K562 (cell line): ENCODE data around the gene SLC17A8. TPM values are rescaled to one million over a fixed set of nuclear protein-coding genes. Genes with fewer than 3 reads are reported as not detected.

Experiments
- ATAC-seq: fragments of 200-7000 bp; cut with Tn5 transposase; 3 replicates; pipeline ENCODE4 v1.9.1; 2020; ENCODE audit warnings: moderate library complexity
- BruUV-seq: library from RNA; stranded (reverse); fragments of 400-500 nt; replicated peaks from 2 replicates; lab custom pipeline; 2021; lab: Mats Ljungman, UMichigan
- CTCF ChIA-PET: fragments of 300-600 bp; formaldehyde crosslinking; extraction: SDS; loops from one replicate; lab custom pipeline; 2021; ENCODE audit warnings: low intra/inter-chr PET ratio; lab: Yijun Ruan, JAX
- POLR2A ChIA-PET: fragments of 300-600, 350-650 bp; sonication (Branson Sonifier 250); formaldehyde crosslinking; extraction: SDS; loops from one replicate; lab custom pipeline; 2021; ENCODE audit warnings: antibody characterized with exemption, inconsistent platforms; lab: Yijun Ruan, JAX
- DNase-seq, 4 experiments: peaks; one replicate each; pipeline versions ENCODE4 v3.0.0 to v3.0.0-alpha.2; 2011 to 2018; ENCODE audit warnings: low spot score in 3 of 4, mixed read lengths in 3 of 4; ENCODE audit errors: extremely low read depth in 1 of 4
- FAIRE-seq: peaks from 2 replicates; lab custom pipeline; 2011; peaks lifted over from hg19 to GRCh38; lab: Jason Lieb, UNC
- H2AFZ ChIP-seq: 2 replicates; pipeline ENCODE4 v1.6.0; 2011; ENCODE audit warnings: low read depth, low read length, control low read depth, inconsistent platforms
- H3K27ac ChIP-seq: fragments of 200-600 bp; 3 replicates; pipeline ENCODE4 v1.8.0; 2011; ENCODE audit warnings: low read depth, mild to moderate bottlenecking, control low read depth, inconsistent platforms, low read length, moderate library complexity, mixed read lengths; ENCODE audit errors: extremely low read depth
- H3K27me3 ChIP-seq, 2 experiments: fragments of 300-600 bp in 1 of 2; 2 replicates in 1 of 2; 3 replicates in 1 of 2; pipeline versions ENCODE4 v1.6.0 to v1.8.0; 2011; ENCODE audit warnings: inconsistent platforms in 2 of 2, low read length in 2 of 2, mild to moderate bottlenecking in 1 of 2, mixed read lengths in 1 of 2, moderate library complexity in 1 of 2; ENCODE audit not compliant: control insufficient read depth in 2 of 2, insufficient read depth in 2 of 2
- H3K36me3 ChIP-seq: fragments of 300-600 bp; 3 replicates; pipeline ENCODE4 v1.8.0; 2011; ENCODE audit warnings: mild to moderate bottlenecking, low read length, inconsistent platforms; ENCODE audit not compliant: control insufficient read depth, insufficient read depth
- H3K4me1 ChIP-seq, 2 experiments: fragments of 200-600 bp in 1 of 2; replicated peaks in 1 of 2; 2 replicates in 1 of 2; 3 replicates in 1 of 2; pipeline versions ENCODE4 v1.5.1 to v1.8.0; 2011; ENCODE audit warnings: inconsistent platforms in 2 of 2, low read length in 2 of 2, mild to moderate bottlenecking in 1 of 2, mixed read lengths in 1 of 2, moderate library complexity in 1 of 2; ENCODE audit not compliant: control insufficient read depth in 2 of 2, insufficient read depth in 2 of 2
- H3K4me2 ChIP-seq: 2 replicates; pipeline ENCODE4 v1.6.1; 2011; ENCODE audit warnings: low read length, control low read depth, inconsistent platforms, mixed read lengths; ENCODE audit not compliant: insufficient read depth
- H3K4me3 ChIP-seq: fragments of 200-600 bp; sonication (generic), shearing (Covaris generic); 2 replicates; pipeline ENCODE4 v1.5.1; 2016; ENCODE audit warnings: control low read depth, inconsistent platforms
- H3K79me2 ChIP-seq: fragments of 200-600 bp; 3 replicates; pipeline ENCODE4 v1.8.0; 2011; ENCODE audit warnings: low read length, inconsistent platforms; ENCODE audit not compliant: control insufficient read depth, insufficient read depth
- H3K9ac ChIP-seq, 2 experiments: 2 replicates each; pipeline versions ENCODE4 v1.6.0 to v1.6.1; 2011; ENCODE audit warnings: low read depth in 2 of 2, low read length in 2 of 2, control low read depth in 1 of 2, inconsistent platforms in 1 of 2, mild to moderate bottlenecking in 1 of 2, mixed read lengths in 1 of 2; ENCODE audit not compliant: insufficient read depth in 1 of 2
- H3K9me1 ChIP-seq: one replicate; pipeline ENCODE4 v1.6.0; 2011; ENCODE audit warnings: inconsistent platforms, mild to moderate bottlenecking, low read length, moderate library complexity; ENCODE audit not compliant: control insufficient read depth, insufficient read depth
- H3K9me3 ChIP-seq: replicated peaks from 2 replicates; pipeline ENCODE4 v1.5.1; 2011; ENCODE audit warnings: low read depth, low read length, inconsistent platforms; ENCODE audit not compliant: control insufficient read depth, insufficient read depth
- H4K20me1 ChIP-seq: replicated peaks from 2 replicates; pipeline ENCODE4 v1.6.1; 2011; ENCODE audit warnings: low read length, inconsistent platforms, mixed read lengths; ENCODE audit not compliant: control insufficient read depth, insufficient read depth
- BCL6 ChIP-seq: fragments of 250-450 bp; sonication (Bioruptor Pico); IDR thresholded peaks from 2 replicates; pipeline ENCODE4 v1.4.0; 2020
- CBFA2T2 ChIP-seq: fragments of 450-650 bp; conservative IDR thresholded peaks from 2 replicates; pipeline ENCODE4 v1.6.1; 2017; ENCODE audit warnings: mild to moderate bottlenecking
- CCNT2 ChIP-seq: IDR thresholded peaks from 2 replicates; pipeline ENCODE4 v1.6.1; 2011; ENCODE audit warnings: borderline replicate concordance, low read depth, mild to moderate bottlenecking, moderate library complexity, mixed read lengths, low read length; ENCODE audit not compliant: insufficient read length; ENCODE audit errors: extremely low read depth
- ELK3 ChIP-seq: fragments of 450-650 bp; formaldehyde crosslinking; IDR thresholded peaks from 2 replicates; pipeline ENCODE4 v1.4.0; 2020; ENCODE audit warnings: mild to moderate bottlenecking
- HIVEP1 ChIP-seq: fragments of 250-450 bp; sonication (Bioruptor Pico); IDR thresholded peaks from 2 replicates; pipeline ENCODE4 v1.4.0; 2020; ENCODE audit warnings: mild to moderate bottlenecking
- JUND ChIP-seq, 2 experiments: IDR thresholded peaks; 2 replicates in 1 of 2; 3 replicates in 1 of 2; pipeline ENCODE4 v1.6.1; 2011; ENCODE audit warnings: borderline replicate concordance in 2 of 2, low read depth in 2 of 2, low read length in 2 of 2, improper control_type of control experiment in 1 of 2, missing biosample characterization in 1 of 2, missing genetic modification characterization in 1 of 2, missing genetic modification reagents in 1 of 2
- RFX5 ChIP-seq: IDR thresholded peaks from 2 replicates; pipeline ENCODE4 v1.6.1; 2011; ENCODE audit warnings: low read depth, mild to moderate bottlenecking, improper control_type of control experiment, low read length
- SIN3B ChIP-seq: fragments of 450-650 bp; IDR thresholded peaks from 2 replicates; pipeline ENCODE4 v1.6.1; 2017; ENCODE audit warnings: low read depth, mild to moderate bottlenecking, moderate library complexity
- SNIP1 ChIP-seq: fragments of 450-650 bp; IDR thresholded peaks from 2 replicates; pipeline ENCODE4 v1.7.1; 2017; ENCODE audit warnings: low read depth, mild to moderate bottlenecking
- TEAD4 ChIP-seq, 2 experiments: sonication (generic) in 1 of 2; formaldehyde crosslinking in 1 of 2; IDR thresholded peaks; 2 replicates each; pipeline versions ENCODE4 v1.6.1 to v1.8.0; 2012 to 2022; ENCODE audit warnings: borderline replicate concordance in 1 of 2, inconsistent platforms in 1 of 2, low read length in 1 of 2, mild to moderate bottlenecking in 1 of 2, missing genetic modification reagents in 1 of 2
- ZBTB11 ChIP-seq, 3 experiments: fragments of 200-800 bp in 1 of 3; fragments of 250-450 bp in 1 of 3; fragments of 450-650 bp in 1 of 3; sonication (Bioruptor Pico) in 1 of 3; sonication (Bioruptor generic) in 1 of 3; formaldehyde crosslinking in 1 of 3; IDR thresholded peaks; 2 replicates each; pipeline versions ENCODE4 v1.6.1 to v1.8.0; 2016 to 2022; ENCODE audit warnings: mild to moderate bottlenecking in 2 of 3, missing genetic modification characterization in 2 of 3, missing compliant biosample characterization in 1 of 3, moderate library complexity in 1 of 3
- ZNF583 ChIP-seq: fragments of 250-450 bp; sonication (Bioruptor Pico); IDR thresholded peaks from 2 replicates; pipeline ENCODE4 v1.4.0; 2020
- ZNF830 ChIP-seq: fragments of 250-450 bp; sonication (Bioruptor Pico); IDR thresholded peaks from 2 replicates; pipeline ENCODE4 v1.5.0; 2021; ENCODE audit warnings: mild to moderate bottlenecking
- WGBS: fragments of 100-300 bp; shearing (Covaris generic); methylation state at CpG from one replicate; pipeline ENCODE4 v1.1.6; 2016; ENCODE audit warnings: low coverage, mixed read lengths; ENCODE audit not compliant: insufficient coverage; ENCODE audit errors: missing lambda C conversion rate; 5-methylcytosine and 5-hydroxymethylcytosine counted together
- in situ Hi-C: fragments of 300-500 bp; cut with MboI; formaldehyde crosslinking; loops from 4 replicates; pipeline ENCODE4 v1.15.0; 2018; ENCODE audit warnings: inconsistent platforms, mixed read lengths
- intact Hi-C: fragments of 100-400 bp; cut with micrococcal nuclease; formaldehyde crosslinking; loops from 2 replicates; pipeline ENCODE4 v1.14.2; 2022
- polyA plus RNA-seq, 8 experiments: library from polyadenylated mRNA; depleted of rRNA in 4 of 8; stranded (reverse) in 5 of 8; unstranded in 3 of 8; fragments of >200 nt; fragmentation: Nextera tagmentation in 2 of 8; fragmentation: Illumina TruSeq in 1 of 8; extraction: Ambion mirVana in 2 of 8; extraction: Trizol in 1 of 8; gene quantifications; 2 replicates each; pipeline versions ENCODE4 v1.2.1 to v1.2.3, GENCODE V29; 2011 to 2014; ENCODE audit warnings: inconsistent platforms in 1 of 8, missing spikeins in 1 of 8
- total RNA-seq, 7 experiments: library from RNA; depleted of rRNA in 6 of 7; stranded (reverse); fragments of >200 nt in 6 of 7; fragmentation: Illumina TruSeq in 2 of 7; extraction: Trizol in 2 of 7; gene quantifications; 2 replicates each; pipeline versions ENCODE4 v1.2.1 to v1.2.3, GENCODE V29; 2011 to 2021; ENCODE audit warnings: low replicate concordance in 1 of 7
- TF ChIP-seq, protein P1 (sequence below), 2 experiments: fragments of 150-350 bp in 1 of 2; IDR thresholded peaks; 2 replicates each; pipeline ENCODE4 v1.6.1; 2012 to 2016; ENCODE audit warnings: low read depth in 2 of 2, low read length in 2 of 2, mild to moderate bottlenecking in 1 of 2, moderate library complexity in 1 of 2

SLC17A8 gene
- total and polyA plus RNA-seq, 9 of the 15 experiments (the other 6 are each of a cell fraction or from before 2014, with no cell fraction given), result 0.03 TPM; not detected in 8

- Histone ChIP-seq H4K20me1 (no peaks in the 10 kb centered on the region), H3K9me3 (no peaks in the 10 kb centered on the region), H3K27ac (no peak overlapping the region), H3K9me1 (no peaks in the 10 kb centered on the region), H3K4me3 (no peak overlapping the region), H3K9ac (no peak overlapping the region), H3K27me3 (peaks cover 0 to 17% of the 10 kb centered on the region in 2 experiments; a peak in 2 of 5 replicates), H3K79me2 (no peaks in the 10 kb centered on the region), H3K4me1 (no peaks in the 10 kb centered on the region), H3K36me3 (no peaks in the 10 kb centered on the region), H3K4me2 (no peak overlapping the region), H2AFZ (no peak overlapping the region)
- 0% methylated on average over 3 of the region's 3 CpGs for WGBS
- ATAC-seq (no peak), DNase-seq (no peak), FAIRE-seq (no peak)
- intact Hi-C loops, result no loop called here
- CTCF ChIA-PET, result no interaction called here
- POLR2A ChIA-PET, result interaction anchor here (0.9 kb wide), 1 partner anchor 22 kb away, joined by 3 read pairs; no protein-coding TSS in a partner anchor
- BruUV-seq, result no TSS peak
- TF ChIP-seq JUND (IDR thresholded peaks at IDR 0.05; ENCODE audit: borderline replicate concordance, low read depth, low read length), result no peak
- no peak for TF ChIP-seq JUND (tag; IDR thresholded peaks at IDR 0.05; ENCODE audit: borderline replicate concordance, low read depth, low read length)
- no peak for TF ChIP-seq BCL6
- no peak for TF ChIP-seq HIVEP1 (CRISPR knock-in tag)
- TF ChIP-seq ELK3 (CRISPR knock-in tag), result no peak
- TF ChIP-seq CBFA2T2, result no peak
- no peak for TF ChIP-seq SNIP1
- no peak for TF ChIP-seq SIN3B
- TF ChIP-seq, protein P1, sequence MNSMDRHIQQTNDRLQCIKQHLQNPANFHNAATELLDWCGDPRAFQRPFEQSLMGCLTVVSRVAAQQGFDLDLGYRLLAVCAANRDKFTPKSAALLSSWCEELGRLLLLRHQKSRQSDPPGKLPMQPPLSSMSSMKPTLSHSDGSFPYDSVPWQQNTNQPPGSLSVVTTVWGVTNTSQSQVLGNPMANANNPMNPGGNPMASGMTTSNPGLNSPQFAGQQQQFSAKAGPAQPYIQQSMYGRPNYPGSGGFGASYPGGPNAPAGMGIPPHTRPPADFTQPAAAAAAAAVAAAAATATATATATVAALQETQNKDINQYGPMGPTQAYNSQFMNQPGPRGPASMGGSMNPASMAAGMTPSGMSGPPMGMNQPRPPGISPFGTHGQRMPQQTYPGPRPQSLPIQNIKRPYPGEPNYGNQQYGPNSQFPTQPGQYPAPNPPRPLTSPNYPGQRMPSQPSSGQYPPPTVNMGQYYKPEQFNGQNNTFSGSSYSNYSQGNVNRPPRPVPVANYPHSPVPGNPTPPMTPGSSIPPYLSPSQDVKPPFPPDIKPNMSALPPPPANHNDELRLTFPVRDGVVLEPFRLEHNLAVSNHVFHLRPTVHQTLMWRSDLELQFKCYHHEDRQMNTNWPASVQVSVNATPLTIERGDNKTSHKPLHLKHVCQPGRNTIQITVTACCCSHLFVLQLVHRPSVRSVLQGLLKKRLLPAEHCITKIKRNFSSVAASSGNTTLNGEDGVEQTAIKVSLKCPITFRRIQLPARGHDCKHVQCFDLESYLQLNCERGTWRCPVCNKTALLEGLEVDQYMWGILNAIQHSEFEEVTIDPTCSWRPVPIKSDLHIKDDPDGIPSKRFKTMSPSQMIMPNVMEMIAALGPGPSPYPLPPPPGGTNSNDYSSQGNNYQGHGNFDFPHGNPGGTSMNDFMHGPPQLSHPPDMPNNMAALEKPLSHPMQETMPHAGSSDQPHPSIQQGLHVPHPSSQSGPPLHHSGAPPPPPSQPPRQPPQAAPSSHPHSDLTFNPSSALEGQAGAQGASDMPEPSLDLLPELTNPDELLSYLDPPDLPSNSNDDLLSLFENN (IDR thresholded peaks at IDR 0.05; ENCODE audit: low read depth in 2 of 2, low read length in 2 of 2), result no peak
- TF ChIP-seq TEAD4 (IDR thresholded peaks at IDR 0.05; ENCODE audit: low read length), result no peak
- no peak for TF ChIP-seq TEAD4 (CRISPR knock-in tag; IDR thresholded peaks at IDR 0.05; ENCODE audit: borderline replicate concordance)
- TF ChIP-seq CCNT2, result no peak
- no peak for TF ChIP-seq ZNF583 (CRISPR knock-in tag)
- no peak for TF ChIP-seq RFX5
- no peak for TF ChIP-seq ZNF830
- no peak for TF ChIP-seq ZBTB11 (CRISPR knock-in tag; IDR thresholded peaks at IDR 0.05)
- in situ Hi-C loops, result loop anchor here (10.0 kb wide), 1 partner anchor 196 kb away; no protein-coding TSS in a partner anchor
Observed at GRCh38 chr12:100359248-100359647, 2.4 kb downstream of the SLC17A8 start.
